Skeletal muscle tissue (tissue), 4 donors: Measurements from ENCODE around the gene PTCRA. TPM values are rescaled to one million over a fixed set of nuclear protein-coding genes. Genes with fewer than 3 reads are reported as not detected.
"Not testable (repeated sequence)": the region's sequence is repeated elsewhere in the genome, so short reads cannot be mapped to it uniquely, and the experiment has no call there.

Experiments used
- H3K27ac ChIP-seq: one replicate; pipeline ENCODE4 v1.7.0; 2013; ENCODE audit warnings: mild to moderate bottlenecking, low read depth, low read length, inconsistent platforms
- H3K27me3 ChIP-seq, 3 donors: one replicate each; pipeline ENCODE4 v1.7.0; 2013; ENCODE audit warnings: low read length in 3 of 3; ENCODE audit not compliant: control insufficient read depth in 3 of 3, insufficient read depth in 3 of 3
- H3K36me3 ChIP-seq, 3 donors: one replicate each; pipeline ENCODE4 v1.7.0; 2013; ENCODE audit warnings: low read length in 3 of 3; ENCODE audit not compliant: control insufficient read depth in 3 of 3, insufficient read depth in 3 of 3
- H3K4me1 ChIP-seq, 3 donors: one replicate each; pipeline ENCODE4 v1.7.0; 2013; ENCODE audit warnings: low read length in 3 of 3, mild to moderate bottlenecking in 3 of 3; ENCODE audit not compliant: control insufficient read depth in 3 of 3, insufficient read depth in 3 of 3
- H3K4me3 ChIP-seq, 3 donors: one replicate each; pipeline ENCODE4 v1.7.0; 2013; ENCODE audit warnings: low read length in 3 of 3
- H3K9ac ChIP-seq, 3 donors: one replicate each; pipeline ENCODE4 v1.7.0; 2013; ENCODE audit warnings: low read length in 3 of 3, mild to moderate bottlenecking in 3 of 3, moderate library complexity in 2 of 3, low read depth in 1 of 3
- H3K9me3 ChIP-seq, 3 donors: one replicate each; pipeline ENCODE4 v1.7.0; 2013; ENCODE audit warnings: low read length in 3 of 3; ENCODE audit not compliant: control insufficient read depth in 3 of 3
- total RNA-seq: library from RNA; depleted of rRNA; stranded (reverse); fragments of >200 nt; gene quantifications from one replicate; pipeline ENCODE4 v1.2.3, GENCODE V29; 2014
- donor health status: Osteomylitis.

PTCRA gene
- total RNA-seq = 1.0 TPM

DNA sequence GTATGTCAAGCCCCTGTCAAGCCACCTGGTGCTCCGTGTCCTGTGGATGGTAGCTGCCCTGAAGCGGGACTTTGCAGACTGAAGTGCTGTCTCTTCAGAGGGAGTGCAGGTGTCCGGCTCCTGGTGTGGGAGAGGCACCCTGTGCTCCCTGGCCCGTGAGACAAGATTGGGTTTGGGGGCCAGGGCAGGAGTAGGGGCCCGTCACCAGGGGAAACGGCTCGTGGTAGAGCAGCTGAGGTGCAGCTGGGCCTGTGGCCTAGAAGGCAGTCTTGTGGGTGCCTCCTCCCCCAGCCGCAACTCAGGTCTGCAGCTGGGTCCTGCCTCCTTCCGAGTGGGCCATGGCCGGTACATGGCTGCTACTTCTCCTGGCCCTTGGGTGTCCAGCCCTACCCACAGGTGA lies at the start of gene PTCRA:
TSS of gene PTCRA (plus strand) at position 322 of the 400 bp plus-strand sequence. CDS start at position 339, 17 bp downstream.
- Histone ChIP-seq H3K4me1 (peaks cover 0 to 7% (median 0%) of the 10 kb centered on the region in 3 donors), H3K9me3 (no peaks in the 10 kb centered on the region), H3K27me3 (peaks cover 10 to 14% (median 12%) of the 10 kb centered on the region in 3 donors), H3K9ac (no peak within 1 kb of the TSS), H3K4me3 (no peak within 1 kb of the TSS), H3K36me3 (no peaks in the 10 kb centered on the region), H3K27ac (no peak within 1 kb of the TSS)

GRCh38 chr6:42870145-42870936 lies 45.5 kb upstream of the PTCRA start:
- Histone ChIP-seq H3K9me3 (no peaks in the 10 kb centered on the region), H3K4me1 (no peaks in the 10 kb centered on the region), H3K4me3 (no peak overlapping the region), H3K27me3 (no peaks in the 10 kb centered on the region), H3K36me3 (peaks cover 9 to 26% (median 15%) of the 10 kb centered on the region in 3 donors), H3K9ac (no peak overlapping the region), H3K27ac (no peak overlapping the region)

- Histone ChIP-seq H3K9ac (no peak overlapping the region), H3K4me3 (no peak overlapping the region), H3K36me3 (peaks cover 5 to 18% (median 9%) of the 10 kb centered on the region in 3 donors), H3K9me3 (no peaks in the 10 kb centered on the region), H3K27me3 (no peaks in the 10 kb centered on the region), H3K4me1 (no peaks in the 10 kb centered on the region), H3K27ac (no peak overlapping the region)
Observed at GRCh38 chr6:42871711-42872110, 44.1 kb upstream of the PTCRA start.

DNA sequence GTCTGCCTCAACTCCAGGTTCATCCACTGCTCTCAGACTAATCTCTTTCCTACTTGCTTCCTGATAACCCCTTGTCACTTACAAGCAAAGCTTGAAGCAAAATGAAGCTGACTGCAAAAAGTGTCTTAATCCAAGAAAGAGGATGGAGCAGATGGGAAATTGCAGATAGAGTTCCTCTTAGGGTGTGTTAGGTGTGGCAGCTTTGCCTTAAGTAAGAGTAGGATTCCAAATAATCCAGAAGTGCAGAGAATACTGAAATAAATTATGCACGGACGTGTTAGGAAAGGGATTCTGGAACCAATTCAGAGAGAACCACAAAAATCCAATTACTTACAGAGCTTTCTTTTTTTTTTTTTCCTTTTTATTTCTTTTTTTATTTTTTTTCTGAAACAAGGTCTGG lies 42.5 kb upstream of the PTCRA start:
- Histone ChIP-seq H3K4me1 (peaks cover 2 to 5% (median 3%) of the 10 kb centered on the region in 3 donors), H3K9me3 (no peaks in the 10 kb centered on the region)

DNA sequence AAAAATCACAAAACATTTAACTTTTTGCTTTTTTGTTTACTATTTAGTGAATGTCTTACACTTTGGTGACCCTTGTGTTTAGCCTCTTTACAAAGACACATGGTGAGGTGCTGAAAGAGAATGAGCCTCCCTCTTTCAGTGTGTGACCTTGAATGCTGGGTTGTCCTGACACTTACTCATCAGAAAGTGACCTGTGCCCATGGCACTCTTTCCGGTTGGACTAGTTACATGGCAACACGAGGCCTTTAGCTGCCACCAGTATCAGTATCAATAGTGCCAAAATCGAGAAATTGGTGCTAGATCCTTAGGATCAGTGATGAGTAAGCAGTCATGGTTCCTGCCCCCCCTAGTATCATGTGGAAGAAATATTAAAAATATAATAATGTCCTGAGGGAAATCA lies 38.2 kb upstream of the PTCRA start:
- Histone ChIP-seq H3K9ac (peak overlapping the region in 2 of 3 donors; percentile 54 to 66), H3K27me3 (no peaks in the 10 kb centered on the region), H3K27ac (no peak overlapping the region), H3K4me1 (peaks cover 10 to 21% (median 14%) of the 10 kb centered on the region in 3 donors), H3K9me3 (no peaks in the 10 kb centered on the region), H3K4me3 (no peak overlapping the region), H3K36me3 (peaks cover 0 to 4% (median 0%) of the 10 kb centered on the region in 3 donors)

More for the DNA sequence above, 42.5 kb upstream of the PTCRA start:
- no peaks in the 10 kb centered on the region for H3K27me3 ChIP-seq
- no peak overlapping the region for H3K27ac ChIP-seq
- no peak overlapping the region for H3K9ac ChIP-seq
- H3K36me3 ChIP-seq = peaks cover 0 to 5% (median 4%) of the 10 kb centered on the region in 3 donors
- H3K4me3 ChIP-seq = no peak overlapping the region

DNA sequence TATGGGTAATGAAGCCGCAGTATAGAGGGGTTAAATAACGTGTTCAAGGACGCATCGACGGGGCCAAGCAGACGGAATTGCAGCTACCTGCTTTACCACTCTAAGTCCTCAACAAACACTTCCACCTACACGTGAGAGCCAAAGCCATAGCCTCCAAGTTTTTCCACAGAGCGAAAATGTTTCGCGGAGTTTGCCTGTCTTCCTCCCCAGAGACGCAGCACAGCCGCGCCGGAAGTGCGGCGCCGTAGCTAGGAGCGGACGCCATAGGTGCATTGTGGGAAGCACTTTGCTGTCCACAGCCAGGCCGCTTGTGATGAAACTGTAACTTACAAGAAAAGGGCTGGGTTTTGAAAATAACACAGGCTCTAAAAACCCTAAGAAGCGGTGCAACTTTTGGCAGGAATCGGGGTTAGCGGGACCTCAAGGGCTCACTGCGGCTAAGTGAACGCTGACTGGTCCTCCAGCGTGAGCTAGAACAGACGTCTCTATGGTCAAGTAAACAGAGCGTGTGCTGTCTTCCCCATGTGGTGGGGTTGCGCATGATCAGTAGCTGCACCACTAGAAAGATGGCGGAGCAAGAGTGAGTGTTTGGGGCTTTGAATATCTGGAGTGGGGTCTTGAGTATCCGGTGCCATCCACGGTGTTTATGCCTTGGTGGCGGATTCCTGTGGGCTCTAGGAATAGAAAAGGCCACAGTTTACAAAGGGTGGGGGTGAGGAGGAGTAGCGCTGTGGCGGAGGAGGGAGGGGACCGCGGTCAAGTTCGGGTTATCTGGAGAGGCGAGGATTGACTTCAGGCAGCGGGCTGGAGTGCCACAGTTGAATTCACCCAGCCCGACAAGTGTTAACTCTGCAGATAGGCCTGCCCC lies 36.2 kb upstream of the PTCRA start, which contains the start of gene RPL7L1:
TSS of gene RPL7L1 (plus strand) at position 245 of the 868 bp plus-strand sequence. CDS start at position 540, 295 bp downstream.
- peaks cover 16 to 23% (median 17%) of the 10 kb centered on the region in 3 donors for H3K36me3 ChIP-seq
- peak within 1 kb of the TSS; percentile 83 to 98 (median 96) for H3K4me3 ChIP-seq
- H3K4me1 ChIP-seq = peaks cover 10 to 21% (median 14%) of the 10 kb centered on the region in 3 donors
- H3K9me3 ChIP-seq = no peaks in the 10 kb centered on the region
- no peaks in the 10 kb centered on the region for H3K27me3 ChIP-seq
- H3K9ac ChIP-seq = peak within 1 kb of the TSS; percentile 93 to 98 (median 98)
- H3K27ac ChIP-seq = peak within 1 kb of the TSS; percentile 89

GRCh38 chr6:42880240-42880817 lies 35.5 kb upstream of the PTCRA start:
- H3K9ac ChIP-seq = peak overlapping the region; percentile 93 to 98 (median 98)
- H3K4me1 ChIP-seq = peaks cover 10 to 21% (median 14%) of the 10 kb centered on the region in 3 donors
- peak overlapping the region; percentile 83 to 98 (median 96) for H3K4me3 ChIP-seq
- peak overlapping the region; percentile 89 for H3K27ac ChIP-seq
- H3K36me3 ChIP-seq = peaks cover 23 to 29% (median 23%) of the 10 kb centered on the region in 3 donors
- H3K27me3 ChIP-seq, H3K9me3 ChIP-seq: not testable (repeated sequence)

GRCh38 chr6:42880871-42881270 lies 35.0 kb upstream of the PTCRA start:
- not testable (repeated sequence) for H3K27me3 ChIP-seq, H3K9me3 ChIP-seq
- H3K36me3 ChIP-seq = peaks cover 24 to 35% (median 29%) of the 10 kb centered on the region in 3 donors
- H3K4me1 ChIP-seq = peaks cover 10 to 21% (median 14%) of the 10 kb centered on the region in 3 donors
- peak overlapping the region; percentile 89 for H3K27ac ChIP-seq
- peak overlapping the region; percentile 83 to 98 (median 96) for H3K4me3 ChIP-seq
- H3K9ac ChIP-seq = peak overlapping the region; percentile 66 to 98 (median 98)

GRCh38 chr6:42885702-42886101 lies 30.2 kb upstream of the PTCRA start:
- H3K9ac ChIP-seq = no peak overlapping the region
- no peak overlapping the region for H3K27ac ChIP-seq
- H3K9me3 ChIP-seq = no peaks in the 10 kb centered on the region
- H3K36me3 ChIP-seq = peaks cover 26 to 43% (median 32%) of the 10 kb centered on the region in 3 donors
- peaks cover 10 to 17% (median 11%) of the 10 kb centered on the region in 3 donors for H3K4me1 ChIP-seq
- no peaks in the 10 kb centered on the region for H3K27me3 ChIP-seq
- no peak overlapping the region for H3K4me3 ChIP-seq
